H1 (cell line): ENCODE data around the gene SH3PXD2A. TPM values are rescaled to one million over a fixed set of nuclear protein-coding genes. Genes with fewer than 3 reads are reported as not detected.

Source experiments
- CTCF ChIA-PET: fragments of 300-600 bp; sonication (Branson Sonifier 250); formaldehyde crosslinking; loops from one replicate; lab custom pipeline; 2021; ENCODE audit not compliant: partially characterized antibody; lab: Charles Lee
- POLR2A ChIA-PET: fragments of 300-600 bp; sonication (Branson Sonifier 250); formaldehyde crosslinking; loops from one replicate; lab custom pipeline; 2021; ENCODE audit warnings: inconsistent platforms; ENCODE audit not compliant: partially characterized antibody; lab: Charles Lee
- DNase-seq, 2 experiments: peaks; one replicate each; pipeline versions ENCODE4 v3.0.0 to v3.0.0-alpha.2; 2010 to 2022; ENCODE audit warnings: low spot score in 2 of 2, low read depth in 1 of 2, mixed read lengths in 1 of 2
- FAIRE-seq: peaks from 2 replicates; lab custom pipeline; 2011; peaks lifted over from hg19 to GRCh38; lab: Jason Lieb, UNC
- H2AFZ ChIP-seq: 2 replicates; pipeline ENCODE4 v1.8.1; 2012; ENCODE audit warnings: low read length, inconsistent platforms
- H2AK5ac ChIP-seq: 2 replicates; pipeline ENCODE4 v1.6.1; 2013; ENCODE audit warnings: low read depth, low read length
- H2BK120ac ChIP-seq: replicated peaks from 2 replicates; pipeline ENCODE3; 2013; ENCODE audit warnings: low read depth, low read length, inconsistent platforms
- H2BK12ac ChIP-seq: 2 replicates; pipeline ENCODE4 v1.6.1; 2013; ENCODE audit warnings: low read depth, low read length
- H2BK15ac ChIP-seq: 2 replicates; pipeline ENCODE4 v1.6.1; 2013; ENCODE audit warnings: low read length
- H2BK20ac ChIP-seq: 2 replicates; pipeline ENCODE4 v1.6.1; 2013; ENCODE audit warnings: low read length
- H2BK5ac ChIP-seq: 2 replicates; pipeline ENCODE4 v1.6.1; 2013; ENCODE audit warnings: low read depth, low read length
- H3K14ac ChIP-seq: 2 replicates; pipeline ENCODE4 v1.6.1; 2013; ENCODE audit warnings: inconsistent platforms; ENCODE audit not compliant: insufficient read length
- H3K18ac ChIP-seq: 2 replicates; pipeline ENCODE4 v1.6.1; 2013; ENCODE audit warnings: low read length; ENCODE audit errors: extremely low read depth
- H3K23ac ChIP-seq: 2 replicates; pipeline ENCODE4 v1.6.1; 2013; ENCODE audit warnings: inconsistent platforms; ENCODE audit not compliant: insufficient read length
- H3K23me2 ChIP-seq: 2 replicates; pipeline ENCODE4 v1.6.1; 2013; ENCODE audit warnings: low read depth, low read length
- H3K27ac ChIP-seq: 2 replicates; pipeline ENCODE4 v1.6.1; 2011; ENCODE audit warnings: low read depth, low read length, inconsistent platforms
- H3K27me3 ChIP-seq, 4 experiments: replicated peaks in 1 of 4; 1 replicate in 1 of 4; 2 replicates in 3 of 4; pipeline versions ENCODE4 v1.6.1 to v1.8.1; 2011 to 2013; ENCODE audit warnings: low read length in 3 of 4, mild to moderate bottlenecking in 3 of 4, inconsistent platforms in 2 of 4, mixed read lengths in 2 of 4, moderate library complexity in 1 of 4; ENCODE audit not compliant: control insufficient read depth in 3 of 4, insufficient read depth in 3 of 4; ENCODE audit errors: extremely low read depth in 1 of 4
- H3K36me3 ChIP-seq, 4 experiments: 2 replicates each; pipeline versions ENCODE4 v1.6.1 to v1.8.1; 2011 to 2013; ENCODE audit warnings: mild to moderate bottlenecking in 4 of 4, low read length in 3 of 4, moderate library complexity in 2 of 4, control low read depth in 1 of 4, inconsistent platforms in 1 of 4; ENCODE audit not compliant: insufficient read depth in 4 of 4, control insufficient read depth in 2 of 4
- H3K4ac ChIP-seq: replicated peaks from 2 replicates; pipeline ENCODE3; 2013; ENCODE audit warnings: low read length, low read depth, mixed read lengths, inconsistent platforms; ENCODE audit not compliant: insufficient read length
- H3K4me1 ChIP-seq, 4 experiments: replicated peaks in 1 of 4; 1 replicate in 1 of 4; 2 replicates in 3 of 4; pipeline versions ENCODE4 v1.6.1 to v1.8.1; 2011 to 2013; ENCODE audit warnings: low read length in 3 of 4, inconsistent platforms in 2 of 4, mixed read lengths in 1 of 4; ENCODE audit not compliant: insufficient read depth in 4 of 4, control insufficient read depth in 3 of 4
- H3K4me2 ChIP-seq, 2 experiments: 2 replicates each; pipeline versions ENCODE4 v1.6.1 to v1.8.1; 2011 to 2013; ENCODE audit warnings: low read depth in 2 of 2, low read length in 2 of 2, control low read depth in 1 of 2, inconsistent platforms in 1 of 2, mild to moderate bottlenecking in 1 of 2; ENCODE audit not compliant: insufficient read depth in 1 of 2
- H3K4me3 ChIP-seq, 4 experiments: fragments of 200-600, 300-600 bp in 1 of 4; sonication (generic), shearing (Covaris generic), sonication (Bioruptor Twin) in 1 of 4; 2 replicates each; pipeline versions ENCODE4 v1.5.1 to v1.8.1; 2011 to 2016; ENCODE audit warnings: low read length in 4 of 4, low read depth in 3 of 4, control low read depth in 2 of 4, inconsistent platforms in 2 of 4, mild to moderate bottlenecking in 2 of 4, mixed read lengths in 1 of 4, moderate library complexity in 1 of 4; ENCODE audit not compliant: insufficient read depth in 2 of 4; ENCODE audit errors: extremely low read depth in 1 of 4
- H3K56ac ChIP-seq: replicated peaks from 2 replicates; pipeline ENCODE3; 2013; ENCODE audit warnings: low read depth, mild to moderate bottlenecking, mixed read lengths, low read length, inconsistent platforms; ENCODE audit not compliant: insufficient read length
- H3K79me1 ChIP-seq: 2 replicates; pipeline ENCODE4 v1.6.1; 2013; ENCODE audit warnings: low read depth, low read length, control low read depth
- H3K79me2 ChIP-seq, 2 experiments: 2 replicates each; pipeline versions ENCODE4 v1.6.1 to v1.8.1; 2012 to 2013; ENCODE audit warnings: low read length in 2 of 2, mild to moderate bottlenecking in 2 of 2, inconsistent platforms in 1 of 2; ENCODE audit not compliant: insufficient read depth in 2 of 2, control insufficient read depth in 1 of 2
- H3K9ac ChIP-seq, 4 experiments: replicated peaks in 1 of 4; 1 replicate in 1 of 4; 2 replicates in 3 of 4; pipeline versions ENCODE4 v1.6.1 to v1.8.1; 2011 to 2013; ENCODE audit warnings: low read depth in 3 of 4, low read length in 3 of 4, control low read depth in 2 of 4, mild to moderate bottlenecking in 2 of 4, moderate library complexity in 2 of 4, inconsistent platforms in 1 of 4; ENCODE audit errors: extremely low read depth in 1 of 4
- H3K9me3 ChIP-seq, 2 experiments: 2 replicates each; pipeline versions ENCODE4 v1.6.1 to v1.8.1; 2012 to 2013; ENCODE audit warnings: mild to moderate bottlenecking in 2 of 2, moderate library complexity in 2 of 2, control low read depth in 1 of 2, inconsistent platforms in 1 of 2, low read depth in 1 of 2, low read length in 1 of 2, mixed read lengths in 1 of 2; ENCODE audit not compliant: insufficient read depth in 2 of 2
- H4K20me1 ChIP-seq, 2 experiments: replicated peaks in 1 of 2; 2 replicates each; pipeline versions ENCODE3 to v1.8.1; 2011 to 2013; ENCODE audit warnings: inconsistent platforms in 2 of 2, low read length in 2 of 2, mild to moderate bottlenecking in 1 of 2; ENCODE audit not compliant: insufficient read depth in 2 of 2, control insufficient read depth in 1 of 2
- H4K5ac ChIP-seq: 2 replicates; pipeline ENCODE4 v1.6.1; 2013; ENCODE audit warnings: low read length, low read depth, mixed read lengths, inconsistent platforms; ENCODE audit not compliant: insufficient read length
- H4K8ac ChIP-seq: 2 replicates; pipeline ENCODE4 v1.8.0; 2013; ENCODE audit warnings: mild to moderate bottlenecking, moderate library complexity, low read length, inconsistent platforms; ENCODE audit not compliant: insufficient read depth; ENCODE audit errors: extremely low read depth
- H4K91ac ChIP-seq: replicated peaks from 2 replicates; pipeline ENCODE3; 2013; ENCODE audit warnings: low read length, mixed read lengths, inconsistent platforms; ENCODE audit not compliant: insufficient read length
- JUND ChIP-seq: IDR thresholded peaks from 2 replicates; pipeline ENCODE4 v1.6.1; 2011; ENCODE audit warnings: mild to moderate bottlenecking, improper control_type of control experiment, low read length
- POU5F1 ChIP-seq: IDR thresholded peaks from 2 replicates; pipeline ENCODE4 v1.6.1; 2011; ENCODE audit warnings: low read depth, mild to moderate bottlenecking, low read length, moderate library complexity
- WGBS, 2 experiments: shearing (Covaris generic) in 1 of 2; methylation state at CpG; one replicate each; pipeline versions ENCODE4 v1.1.6 to v1.1.7; 2013 to 2015; ENCODE audit warnings: low lambda C conversion rate in 2 of 2, mixed read lengths in 2 of 2, inconsistent platforms in 1 of 2, low coverage in 1 of 2, missing lambda C conversion rate in 1 of 2; ENCODE audit not compliant: insufficient replicate concordance in 2 of 2, insufficient coverage in 1 of 2, insufficient read length in 1 of 2; ENCODE audit errors: extremely low coverage in 1 of 2, missing lambda C conversion rate in 1 of 2; 5-methylcytosine and 5-hydroxymethylcytosine counted together
- polyA plus RNA-seq, 7 experiments: library from polyadenylated mRNA; depleted of rRNA in 3 of 7; stranded (reverse) in 5 of 7; unstranded in 2 of 7; fragments of >200 nt in 5 of 7; fragments of 200-250 nt in 2 of 7; gene quantifications; 1 replicate in 5 of 7; 2 replicates in 1 of 7; 4 replicates in 1 of 7; pipeline versions ENCODE4 v1.2.1 to v1.2.3, GENCODE V29; 2011 to 2013; ENCODE audit warnings: missing spikeins in 2 of 7, mixed read lengths in 2 of 7
- total RNA-seq: library from RNA; stranded (reverse); fragmentation: NEBNext Ultra II Directional; extraction: Animal tissue kit (Norgen Biotek cat#: 25700); gene quantifications from 2 replicates; pipeline ENCODE4 v1.2.1, GENCODE V29; 2021

Gene SH3PXD2A
- total and polyA plus RNA-seq, 2 of the 8 experiments (the other 6 are each of a cell fraction or from before 2014, with no cell fraction given): 5.4 to 16.3 TPM

- H2BK5ac ChIP-seq: no peak overlapping the region
- no peaks in the 10 kb centered on the region for H4K20me1 ChIP-seq
- H2BK15ac ChIP-seq: no peak overlapping the region
- no peak for FAIRE-seq
- no peak overlapping the region for H3K4ac ChIP-seq
- H4K5ac ChIP-seq: no peak overlapping the region
- H3K27me3 ChIP-seq: no peaks in the 10 kb centered on the region; a peak in 1 of 7 replicates
- H3K14ac ChIP-seq: no peak overlapping the region
- no peak overlapping the region for H3K56ac ChIP-seq
- DNase-seq: no peak
- H3K4me1 ChIP-seq: peaks cover 10 to 24% (median 13%) of the 10 kb centered on the region in 4 experiments
- CTCF ChIA-PET: interaction anchor here (0.9 to 27.1 kb wide), 19 partner anchors 8 to 181 kb away, joined by 3 to 336 read pairs (median 12); no protein-coding TSS in a partner anchor
- no peak overlapping the region for H4K91ac ChIP-seq
- no peaks in the 10 kb centered on the region for H3K9me3 ChIP-seq
- H2BK12ac ChIP-seq: no peak overlapping the region; the same call in 1 of the 2 replicates
- H4K8ac ChIP-seq: no peak overlapping the region
- no peak overlapping the region for H2BK20ac ChIP-seq
- no peaks in the 10 kb centered on the region for H3K23me2 ChIP-seq
- no peak overlapping the region for H3K27ac ChIP-seq
- no peak overlapping the region; the same call in 1 of the 2 replicates for H2AK5ac ChIP-seq
- WGBS, 2 experiments: 89% methylated on average over 4 of the region's 4 CpGs; no CpG with 5 or more reads in 1 of the 2 experiments
- no peak overlapping the region for H2BK120ac ChIP-seq
- POLR2A ChIA-PET: interaction anchor here (0.9 to 1.2 kb wide), 2 partner anchors 24 to 30 kb away, joined by 4 to 7 read pairs; no protein-coding TSS in a partner anchor
- no peaks in the 10 kb centered on the region for H3K79me1 ChIP-seq
- no peak overlapping the region for H3K4me3 ChIP-seq
- no peak overlapping the region for H2AFZ ChIP-seq
- no peak overlapping the region for H3K23ac ChIP-seq
- H3K4me2 ChIP-seq: no peak overlapping the region
- no peaks in the 10 kb centered on the region for H3K79me2 ChIP-seq
- H3K36me3 ChIP-seq: no peaks in the 10 kb centered on the region
- no peak overlapping the region for H3K9ac ChIP-seq
- H3K18ac ChIP-seq: no peak overlapping the region
- no peak for TF ChIP-seq POU5F1
- no peak for TF ChIP-seq JUND
Measured at GRCh38 chr10:103666762-103667150, 188.6 kb downstream of the SH3PXD2A start.
